ENCODE data around the gene RMND1. TPM values are rescaled to one million over a fixed set of nuclear protein-coding genes. Genes with fewer than 3 reads are reported as not detected.

RMND1 gene
- total RNA-seq, 4 donors from 2014 or later, result 18.4 to 31.8 (median 27.0) TPM

DNA sequence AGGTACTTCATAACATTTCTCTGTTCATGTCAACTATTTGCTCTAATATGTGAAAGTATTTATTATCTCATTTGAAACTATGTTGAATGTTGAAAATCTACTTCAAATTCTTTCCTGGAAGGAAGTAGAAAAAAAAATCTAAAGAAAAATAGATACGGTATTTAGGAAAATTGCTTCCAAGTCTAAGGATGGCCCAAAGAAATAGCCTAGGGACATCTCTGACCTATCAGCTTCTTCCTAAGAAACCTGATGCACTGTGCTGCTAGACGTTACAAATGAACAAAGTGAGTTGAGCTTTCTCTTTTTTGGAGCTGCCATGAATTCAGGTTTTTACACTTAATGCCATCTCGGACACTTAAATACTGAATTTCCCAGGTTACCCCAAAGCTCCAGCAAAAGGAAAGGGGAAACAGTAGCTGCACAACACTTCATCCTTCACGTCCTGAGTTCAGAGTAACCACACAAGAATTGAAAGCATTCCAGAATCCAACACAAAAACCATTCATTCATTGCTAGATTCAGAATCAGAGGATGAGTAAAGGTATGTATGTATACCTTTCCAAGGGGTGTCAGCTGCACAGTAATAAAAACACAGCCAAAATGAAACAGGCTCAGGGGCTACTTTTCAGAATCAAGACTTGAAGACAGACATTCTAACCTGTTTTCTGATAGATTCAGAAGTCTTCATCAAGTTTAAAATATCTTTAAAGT lies 7.9 kb downstream of the RMND1 start:
- Histone ChIP-seq H3K36me3 (no peaks in the 10 kb centered on the region), H3K27ac (peak overlapping the region in 2 of 4 donors; percentile 1 to 33), H3K4me1 (peaks cover 0 to 62% (median 16%) of the 10 kb centered on the region in 4 donors), H3K9me3 (no peaks in the 10 kb centered on the region), H3K27me3 (no peaks in the 10 kb centered on the region), H3K4me3 (no peak overlapping the region)
- WGBS, 2 donors, result 52 to 63% methylated on average over 4 of the region's 4 CpGs
- TF ChIP-seq EP300 (IDR thresholded peaks at IDR 0.05), result no peak
- TF ChIP-seq POLR2A (IDR thresholded peaks at IDR 0.05), result no peak
- TF ChIP-seq CTCF (IDR thresholded peaks at IDR 0.05), result no peak
- DNase-seq (ENCODE audit: low spot score in 2 of 2), result no peak

GRCh38 chr6:151443454-151443853 lies 8.5 kb downstream of the RMND1 start:
- Histone ChIP-seq H3K9me3 (no peaks in the 10 kb centered on the region), H3K27ac (peak overlapping the region in 2 of 4 donors; percentile 1 to 15), H3K27me3 (no peaks in the 10 kb centered on the region), H3K36me3 (no peaks in the 10 kb centered on the region), H3K4me1 (peaks cover 0 to 62% (median 16%) of the 10 kb centered on the region in 4 donors), H3K4me3 (no peak overlapping the region)
- DNase-seq (ENCODE audit: low spot score in 2 of 2), result peak in 1 of 2 donors; percentile 11
- no peak for TF ChIP-seq CTCF (IDR thresholded peaks at IDR 0.05)
- no peak for TF ChIP-seq POLR2A (IDR thresholded peaks at IDR 0.05)
- WGBS, 2 donors, result 67 to 86% methylated on average over 5 of the region's 5 CpGs

- no peak for DNase-seq (ENCODE audit: low spot score in 2 of 2)
- no peaks in the 10 kb centered on the region for H3K36me3 ChIP-seq
- no peak for TF ChIP-seq POLR2A (IDR thresholded peaks at IDR 0.05)
- no peak for TF ChIP-seq CTCF (IDR thresholded peaks at IDR 0.05)
- WGBS, 2 donors, result 79 to 91% methylated on average over 9 of the region's 9 CpGs
- no peak overlapping the region for H3K27ac ChIP-seq
- H3K27me3 ChIP-seq, result no peaks in the 10 kb centered on the region
- H3K4me3 ChIP-seq, result no peak overlapping the region
- H3K4me1 ChIP-seq, result peaks cover 0 to 66% (median 16%) of the 10 kb centered on the region in 4 donors
- no peaks in the 10 kb centered on the region for H3K9me3 ChIP-seq
Observed at GRCh38 chr6:151442371-151442770, 9.6 kb downstream of the RMND1 start.

GRCh38 chr6:151441390-151442166 lies 10.3 kb downstream of the RMND1 start:
- 74 to 76% methylated on average over 3 of the region's 3 CpGs for WGBS, 2 donors
- DNase-seq (ENCODE audit: low spot score in 2 of 2), result no peak
- Histone ChIP-seq H3K36me3 (no peaks in the 10 kb centered on the region), H3K4me3 (no peak overlapping the region), H3K4me1 (peaks cover 0 to 67% (median 19%) of the 10 kb centered on the region in 4 donors), H3K27me3 (no peaks in the 10 kb centered on the region), H3K27ac (peak overlapping the region in 2 of 4 donors; percentile 2 to 18), H3K9me3 (no peaks in the 10 kb centered on the region)
- TF ChIP-seq EP300 (IDR thresholded peaks at IDR 0.05) (no peak), CTCF (IDR thresholded peaks at IDR 0.05) (no peak), POLR2A (IDR thresholded peaks at IDR 0.05) (no peak)

GRCh38 chr6:151440930-151441329 lies 11.0 kb downstream of the RMND1 start:
- TF ChIP-seq POLR2A (IDR thresholded peaks at IDR 0.05) (no peak), CTCF (IDR thresholded peaks at IDR 0.05) (peak; percentile 13 to 56 (median 34))

More at GRCh38 chr6:151440930-151441329, 11.0 kb downstream of the RMND1 start:
- Histone ChIP-seq H3K4me3 (no peak overlapping the region), H3K27ac (peak overlapping the region in 2 of 4 donors; percentile 2 to 19), H3K27me3 (no peaks in the 10 kb centered on the region), H3K4me1 (peaks cover 0 to 66% (median 17%) of the 10 kb centered on the region in 4 donors), H3K36me3 (no peaks in the 10 kb centered on the region), H3K9me3 (no peaks in the 10 kb centered on the region)
- DNase-seq (ENCODE audit: low spot score in 2 of 2), result peak in 1 of 2 donors; percentile 21
- 48 to 50% methylated on average over 2 of the region's 2 CpGs for WGBS, 2 donors
